Mesendoderm (in vitro differentiated cells): Measurements from ENCODE around the gene PADI3.

Experiments used
- DNase-seq: peaks from one replicate; pipeline ENCODE4 v3.0.0; 2013
- H2AK5ac ChIP-seq: 2 replicates; pipeline ENCODE4 v1.6.1; 2013; ENCODE audit warnings: low read length, inconsistent platforms
- H2BK120ac ChIP-seq: 2 replicates; pipeline ENCODE4 v1.6.1; 2013; ENCODE audit warnings: low read depth, mild to moderate bottlenecking, low read length, moderate library complexity, mixed read lengths
- H2BK15ac ChIP-seq: replicated peaks from 2 replicates; pipeline ENCODE4 v1.6.1; 2013; ENCODE audit warnings: low read depth, mild to moderate bottlenecking, moderate library complexity
- H2BK5ac ChIP-seq: 2 replicates; pipeline ENCODE4 v1.6.1; 2013; ENCODE audit warnings: low read length, inconsistent platforms
- H3K18ac ChIP-seq: 2 replicates; pipeline ENCODE4 v1.6.1; 2013; ENCODE audit warnings: mild to moderate bottlenecking, low read length, mixed read lengths
- H3K23ac ChIP-seq: one replicate; pipeline ENCODE4 v1.6.1; 2013; ENCODE audit warnings: low read length
- H3K27ac ChIP-seq: 2 replicates; pipeline ENCODE4 v1.5.1; 2013; ENCODE audit warnings: low read depth, mild to moderate bottlenecking, inconsistent platforms, low read length, moderate library complexity
- H3K27me3 ChIP-seq: 2 replicates; pipeline ENCODE4 v1.6.1; 2013; ENCODE audit warnings: low read length, control low read depth, mild to moderate bottlenecking, inconsistent platforms; ENCODE audit not compliant: insufficient read depth, poor library complexity
- H3K36me3 ChIP-seq: 2 replicates; pipeline ENCODE4 v1.6.1; 2013; ENCODE audit warnings: low read length, inconsistent platforms; ENCODE audit not compliant: control insufficient read depth, insufficient read depth
- H3K4ac ChIP-seq: one replicate; pipeline ENCODE4 v1.6.1; 2013; ENCODE audit warnings: low read depth, mild to moderate bottlenecking, low read length, moderate library complexity
- H3K4me1 ChIP-seq: 2 replicates; pipeline ENCODE4 v1.6.1; 2013; ENCODE audit warnings: low read depth, low read length, inconsistent platforms; ENCODE audit not compliant: control insufficient read depth
- H3K4me2 ChIP-seq: 2 replicates; pipeline ENCODE4 v1.6.1; 2013; ENCODE audit warnings: low read length
- H3K4me3 ChIP-seq: 2 replicates; pipeline ENCODE4 v1.5.1; 2013; ENCODE audit warnings: mild to moderate bottlenecking, low read length
- H3K56ac ChIP-seq: one replicate; pipeline ENCODE4 v1.6.1; 2013; ENCODE audit warnings: low read length
- H3K79me1 ChIP-seq: 2 replicates; pipeline ENCODE4 v1.6.1; 2013; ENCODE audit warnings: low read length, inconsistent platforms
- H3K79me2 ChIP-seq: 2 replicates; pipeline ENCODE4 v1.6.1; 2013; ENCODE audit warnings: mild to moderate bottlenecking, low read length; ENCODE audit not compliant: control insufficient read depth, insufficient read depth
- H3K9ac ChIP-seq: 2 replicates; pipeline ENCODE4 v1.6.1; 2013; ENCODE audit warnings: low read length, inconsistent platforms
- H4K5ac ChIP-seq: one replicate; pipeline ENCODE4 v1.6.1; 2013; ENCODE audit warnings: low read length
- H4K8ac ChIP-seq: one replicate; pipeline ENCODE4 v1.6.1; 2013; ENCODE audit warnings: low read depth, mild to moderate bottlenecking, control low read depth, low read length, moderate library complexity
- WGBS: extraction: QIAGEN DNeasy Blood & Tissue Kit; methylation state at CpG from one replicate; pipeline ENCODE4 v1.1.7; 2013; ENCODE audit warnings: low lambda C conversion rate, missing lambda C conversion rate; ENCODE audit not compliant: insufficient coverage; ENCODE audit errors: extremely low coverage; 5-methylcytosine and 5-hydroxymethylcytosine counted together

PADI3 gene

GRCh38 chr1:17260264-17260663, 11.4 kb downstream of the PADI3 start:
- Histone ChIP-seq H3K4me2 (no peak overlapping the region), H3K36me3 (no peaks in the 10 kb centered on the region), H2BK15ac (no peak overlapping the region), H2AK5ac (no peak overlapping the region), H3K4ac (no peak overlapping the region), H3K9ac (no peak overlapping the region), H3K79me2 (no peaks in the 10 kb centered on the region), H3K56ac (no peak overlapping the region), H3K4me1 (no peaks in the 10 kb centered on the region), H3K4me3 (no peak overlapping the region), H3K79me1 (no peaks in the 10 kb centered on the region), H2BK5ac (no peak overlapping the region), H3K18ac (no peak overlapping the region), H3K27me3 (no peaks in the 10 kb centered on the region), H3K23ac (no peak overlapping the region), H4K8ac (no peak overlapping the region), H3K27ac (no peak overlapping the region), H4K5ac (no peak overlapping the region), H2BK120ac (no peak overlapping the region)
- WGBS, result no CpG with 5 or more reads among the region's 7 CpGs
- DNase-seq, result no peak

GRCh38 chr1:17260738-17261137, 11.8 kb downstream of the PADI3 start:
- Histone ChIP-seq H3K27ac (no peak overlapping the region), H3K79me2 (no peaks in the 10 kb centered on the region), H4K5ac (no peak overlapping the region), H3K18ac (no peak overlapping the region), H4K8ac (no peak overlapping the region), H3K36me3 (no peaks in the 10 kb centered on the region), H3K4me2 (no peak overlapping the region), H2AK5ac (no peak overlapping the region), H3K79me1 (no peaks in the 10 kb centered on the region), H3K27me3 (no peaks in the 10 kb centered on the region), H3K4ac (no peak overlapping the region), H3K4me3 (no peak overlapping the region), H3K9ac (no peak overlapping the region), H3K4me1 (no peaks in the 10 kb centered on the region), H3K56ac (no peak overlapping the region), H2BK15ac (no peak overlapping the region), H3K23ac (no peak overlapping the region), H2BK5ac (no peak overlapping the region), H2BK120ac (no peak overlapping the region)
- DNase-seq, result no peak
- WGBS, result no CpG with 5 or more reads among the region's 5 CpGs

GRCh38 chr1:17263936-17264335, 15.0 kb downstream of the PADI3 start:
- Histone ChIP-seq H3K4me2 (no peak overlapping the region), H3K4me1 (no peaks in the 10 kb centered on the region), H3K36me3 (no peaks in the 10 kb centered on the region)

GRCh38 chr1:17264470-17264869, 15.6 kb downstream of the PADI3 start:
- no peak for DNase-seq
- WGBS, result no CpG with 5 or more reads among the region's 5 CpGs

More at GRCh38 chr1:17263936-17264335, 15.0 kb downstream of the PADI3 start:
- no peak overlapping the region for H3K4ac ChIP-seq
- no peak overlapping the region for H2BK5ac ChIP-seq
- no peaks in the 10 kb centered on the region for H3K27me3 ChIP-seq
- no peak for DNase-seq
- H2BK15ac ChIP-seq, result no peak overlapping the region
- no peak overlapping the region for H3K18ac ChIP-seq
- no peak overlapping the region for H4K8ac ChIP-seq
- H3K23ac ChIP-seq, result no peak overlapping the region
- no peak overlapping the region for H3K27ac ChIP-seq
- no peak overlapping the region for H2AK5ac ChIP-seq
- no peak overlapping the region for H3K56ac ChIP-seq
- no peak overlapping the region for H3K9ac ChIP-seq
- H3K79me2 ChIP-seq, result no peaks in the 10 kb centered on the region
- no peaks in the 10 kb centered on the region for H3K79me1 ChIP-seq
- no peak overlapping the region for H4K5ac ChIP-seq
- H2BK120ac ChIP-seq, result no peak overlapping the region
- H3K4me3 ChIP-seq, result no peak overlapping the region

GRCh38 chr1:17265162-17265561, 16.3 kb downstream of the PADI3 start:
- Histone ChIP-seq H3K9ac (no peak overlapping the region), H4K8ac (no peak overlapping the region), H3K27ac (no peak overlapping the region), H4K5ac (no peak overlapping the region), H2BK15ac (no peak overlapping the region), H3K79me2 (no peaks in the 10 kb centered on the region), H3K4me2 (no peak overlapping the region), H3K56ac (no peak overlapping the region), H3K4me1 (no peaks in the 10 kb centered on the region), H3K23ac (no peak overlapping the region), H3K4ac (no peak overlapping the region), H2AK5ac (no peak overlapping the region), H2BK120ac (no peak overlapping the region), H3K27me3 (no peaks in the 10 kb centered on the region), H3K36me3 (no peaks in the 10 kb centered on the region), H3K4me3 (no peak overlapping the region), H3K79me1 (no peaks in the 10 kb centered on the region), H2BK5ac (no peak overlapping the region), H3K18ac (no peak overlapping the region)
- no CpG with 5 or more reads among the region's 2 CpGs for WGBS
- DNase-seq, result peak; percentile 74

More at GRCh38 chr1:17264470-17264869, 15.6 kb downstream of the PADI3 start:
- H3K36me3 ChIP-seq, result no peaks in the 10 kb centered on the region
- no peaks in the 10 kb centered on the region for H3K79me2 ChIP-seq
- H3K4me3 ChIP-seq, result no peak overlapping the region
- no peak overlapping the region for H3K27ac ChIP-seq
- H3K4me2 ChIP-seq, result no peak overlapping the region
- no peak overlapping the region for H3K23ac ChIP-seq
- H4K8ac ChIP-seq, result no peak overlapping the region
- no peak overlapping the region for H4K5ac ChIP-seq
- H3K9ac ChIP-seq, result no peak overlapping the region
- no peak overlapping the region for H3K4ac ChIP-seq
- H3K27me3 ChIP-seq, result no peaks in the 10 kb centered on the region
- no peaks in the 10 kb centered on the region for H3K4me1 ChIP-seq
- no peak overlapping the region for H2BK120ac ChIP-seq
- no peak overlapping the region for H2BK15ac ChIP-seq
- H2BK5ac ChIP-seq, result no peak overlapping the region
- no peak overlapping the region for H3K18ac ChIP-seq
- no peak overlapping the region for H3K56ac ChIP-seq
- H3K79me1 ChIP-seq, result no peaks in the 10 kb centered on the region
- no peak overlapping the region for H2AK5ac ChIP-seq

GRCh38 chr1:17265950-17266349, 17.1 kb downstream of the PADI3 start:
- no peaks in the 10 kb centered on the region for H3K4me1 ChIP-seq
- H3K4ac ChIP-seq, result no peak overlapping the region
- no peak overlapping the region for H3K56ac ChIP-seq
- no peak overlapping the region for H2AK5ac ChIP-seq
- no peak overlapping the region for H3K23ac ChIP-seq
- H2BK5ac ChIP-seq, result no peak overlapping the region
- H3K4me3 ChIP-seq, result no peak overlapping the region
- no peaks in the 10 kb centered on the region for H3K27me3 ChIP-seq
- no CpG with 5 or more reads among the region's 4 CpGs for WGBS
- DNase-seq, result no peak
- no peak overlapping the region for H4K5ac ChIP-seq
- no peaks in the 10 kb centered on the region for H3K36me3 ChIP-seq
- H3K18ac ChIP-seq, result no peak overlapping the region
- no peak overlapping the region for H3K4me2 ChIP-seq
- no peak overlapping the region for H3K27ac ChIP-seq
- H4K8ac ChIP-seq, result no peak overlapping the region
- H2BK120ac ChIP-seq, result no peak overlapping the region
- H3K79me1 ChIP-seq, result no peaks in the 10 kb centered on the region
- no peak overlapping the region for H3K9ac ChIP-seq
- no peaks in the 10 kb centered on the region for H3K79me2 ChIP-seq
- no peak overlapping the region for H2BK15ac ChIP-seq
